ENCODE measurements around the gene NDRG2.

DNA sequence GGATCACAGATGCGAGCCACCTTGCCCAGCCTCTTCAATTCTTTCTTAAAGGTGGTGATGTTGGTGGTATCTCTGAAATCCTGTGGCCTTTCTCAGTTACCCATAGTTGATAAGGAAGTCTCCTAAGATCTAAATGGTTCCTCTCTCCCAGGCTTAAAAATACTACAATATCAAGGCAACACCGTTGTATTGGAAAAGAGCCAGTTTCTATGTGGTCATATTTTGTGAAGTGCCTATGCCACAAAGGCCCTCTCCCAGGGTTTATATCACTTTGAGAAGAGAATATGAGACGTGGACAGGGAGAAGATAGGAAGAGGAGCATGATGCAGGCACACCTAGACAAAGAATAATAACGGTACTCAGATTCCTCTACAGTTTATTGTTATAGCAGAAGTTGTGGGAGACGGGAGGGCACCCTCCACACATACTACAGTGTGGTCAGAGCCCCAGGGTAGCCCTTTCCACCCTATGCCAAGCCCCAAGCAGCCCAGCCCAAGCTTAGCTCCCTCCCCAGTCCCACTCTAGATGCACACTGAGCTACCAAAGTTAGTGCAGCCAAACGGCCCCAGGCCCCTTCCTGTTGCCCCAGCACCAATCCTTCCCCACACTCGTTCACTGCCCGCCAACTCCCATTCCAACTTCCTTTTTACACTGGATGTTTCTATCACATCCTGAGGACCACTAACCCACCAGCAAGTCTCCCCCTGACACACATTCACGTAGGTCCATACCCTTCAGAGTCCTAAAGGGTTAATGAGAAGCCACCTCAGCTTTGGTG lies 8.3 kb downstream of the NDRG2 start:
- TF ChIP-seq, protein P1, sequence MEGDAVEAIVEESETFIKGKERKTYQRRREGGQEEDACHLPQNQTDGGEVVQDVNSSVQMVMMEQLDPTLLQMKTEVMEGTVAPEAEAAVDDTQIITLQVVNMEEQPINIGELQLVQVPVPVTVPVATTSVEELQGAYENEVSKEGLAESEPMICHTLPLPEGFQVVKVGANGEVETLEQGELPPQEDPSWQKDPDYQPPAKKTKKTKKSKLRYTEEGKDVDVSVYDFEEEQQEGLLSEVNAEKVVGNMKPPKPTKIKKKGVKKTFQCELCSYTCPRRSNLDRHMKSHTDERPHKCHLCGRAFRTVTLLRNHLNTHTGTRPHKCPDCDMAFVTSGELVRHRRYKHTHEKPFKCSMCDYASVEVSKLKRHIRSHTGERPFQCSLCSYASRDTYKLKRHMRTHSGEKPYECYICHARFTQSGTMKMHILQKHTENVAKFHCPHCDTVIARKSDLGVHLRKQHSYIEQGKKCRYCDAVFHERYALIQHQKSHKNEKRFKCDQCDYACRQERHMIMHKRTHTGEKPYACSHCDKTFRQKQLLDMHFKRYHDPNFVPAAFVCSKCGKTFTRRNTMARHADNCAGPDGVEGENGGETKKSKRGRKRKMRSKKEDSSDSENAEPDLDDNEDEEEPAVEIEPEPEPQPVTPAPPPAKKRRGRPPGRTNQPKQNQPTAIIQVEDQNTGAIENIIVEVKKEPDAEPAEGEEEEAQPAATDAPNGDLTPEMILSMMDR (conservative IDR thresholded peaks at IDR 0.05) = no peak
- TF ChIP-seq ZFX (IDR thresholded peaks at IDR 0.05) = no peak

All from C4-2B (cell line).